Heart right ventricle (tissue), 16 donors: ENCODE measurements around the gene KMT2C. TPM values are rescaled to one million over a fixed set of nuclear protein-coding genes. Genes with fewer than 3 reads are reported as not detected.

Experiments
- ATAC-seq, 8 donors: fragments of 200-7000 bp; cut with Tn5 transposase; one replicate each; pipeline ENCODE4 v1.9.1; 2020; ENCODE audit warnings: mild to moderate bottlenecking in 8 of 8, moderate library complexity in 8 of 8, moderate number of reproducible peaks in 1 of 8
- DNase-seq, 2 donors: peaks; one replicate each; pipeline ENCODE4 v3.0.0-alpha.2; 2020
- H3K27ac ChIP-seq, 10 donors: fragments of 200-600 bp; sonication (generic) in 2 of 10; one replicate each; pipeline versions ENCODE4 v1.5.0 to v1.8.0; 2020 to 2022; ENCODE audit warnings: mild to moderate bottlenecking in 3 of 10
- H3K27me3 ChIP-seq, 7 donors: fragments of 200-600 bp; one replicate each; pipeline ENCODE4 v1.8.0; 2021 to 2022; ENCODE audit warnings: mild to moderate bottlenecking in 2 of 7
- H3K36me3 ChIP-seq, 9 donors: fragments of 200-600 bp; sonication (generic) in 1 of 9; one replicate each; pipeline versions ENCODE4 v1.5.0 to v1.8.0; 2020 to 2022; ENCODE audit warnings: mild to moderate bottlenecking in 2 of 9
- H3K4me1 ChIP-seq, 9 donors: fragments of 200-600 bp; sonication (generic) in 1 of 9; one replicate each; pipeline versions ENCODE4 v1.5.0 to v1.8.0; 2020 to 2022; ENCODE audit warnings: mild to moderate bottlenecking in 4 of 9
- H3K4me3 ChIP-seq, 10 donors: fragments of 200-600 bp; sonication (generic) in 2 of 10; one replicate each; pipeline versions ENCODE4 v1.5.0 to v1.8.0; 2020 to 2022; ENCODE audit warnings: mild to moderate bottlenecking in 7 of 10, moderate library complexity in 2 of 10
- H3K9me3 ChIP-seq, 11 donors: fragments of 200-600 bp in 10 of 11; sonication (generic) in 2 of 11; one replicate each; pipeline versions ENCODE4 v1.5.0 to v1.8.0; 2013 to 2022; ENCODE audit warnings: mild to moderate bottlenecking in 2 of 11, control low read depth in 1 of 11, moderate library complexity in 1 of 11
- WGBS, 2 donors: extraction: QIAGEN DNeasy Blood & Tissue Kit; methylation state at CpG; one replicate each; pipeline ENCODE4 v1.1.7; 2013; ENCODE audit warnings: inconsistent platforms in 1 of 2; 5-methylcytosine and 5-hydroxymethylcytosine counted together
- intact Hi-C, 10 donors: fragments of 100-400 bp; cut with DNase I; formaldehyde crosslinking; loops; one replicate each; pipeline versions ENCODE4 v1.11.1 to v1.14.2; 2022
- polyA plus RNA-seq, 2 donors: library from polyadenylated mRNA; stranded (reverse); fragments of 200-250 nt; gene quantifications; one replicate each; pipeline ENCODE4 v1.2.3, GENCODE V29; 2013
- total RNA-seq, 10 donors: library from RNA; stranded (reverse); fragmentation: NEBNext Ultra II Directional in 3 of 10; extraction: Animal tissue kit (Norgen Biotek cat#: 25700) in 3 of 10; gene quantifications; one replicate each; pipeline versions ENCODE4 v1.2.1 to v1.2.4, GENCODE V29; 2021 to 2023
- TF ChIP-seq, protein P1 (sequence below), 9 donors: fragments of 200-600 bp; sonication (generic) in 2 of 9; IDR thresholded peaks; one replicate each; pipeline versions ENCODE4 v1.5.0 to v1.8.0; 2021 to 2022; ENCODE audit warnings: antibody characterized with exemption in 9 of 9, mild to moderate bottlenecking in 5 of 9, moderate library complexity in 1 of 9
- donor health status: Arrhythmogenic right ventricular cardiomyopathy.
- donor health status: ischemic (EF 13 %, LVEDD 7.1; RV severe dilation, severe dysfunction).
- donor health status: healthy with polysubstance abuse.
- donor health status: DM: no; HTN: yes; CAD: no.
- donor health status: DM: no; HTN: no; CAD: no.
- donor health status: ischemic (EF 25% LVEDD 6.9; RV normal size, moderate dysfunction).
- donor health status: ischemic (EF 25% LVEDD 5.7; RV mildly dilated, moderate dysfunction).
- donor health status: healthy.
- donor health status: DM: yes; HTN: yes; CAD: no.
- donor health status: Ischemic cardiomyopathy.
- donor health status: ischemic (EF 35%, LVEDD 5.7; RV mildly dilated, moderate dysfunction).
- donor health status: nonischemic (EF 11% LVEDD 7.7; RV severe dilation, severe dysfunction).
- donor health status: DM: yes; HTN: yes; CAD: no.
- donor health status: PGD.
- donor health status: ischemic (EF 29% LVEDD 5.4; RV normal size, mild dysfunction).
- donor health status: nonischemic (EF 23%, LVEDD 6.1; RV moderate dilation, normal function).

The KMT2C gene
- total and polyA plus RNA-seq, 12 donors: 5.5 to 54.3 (median 46.3) TPM

DNA sequence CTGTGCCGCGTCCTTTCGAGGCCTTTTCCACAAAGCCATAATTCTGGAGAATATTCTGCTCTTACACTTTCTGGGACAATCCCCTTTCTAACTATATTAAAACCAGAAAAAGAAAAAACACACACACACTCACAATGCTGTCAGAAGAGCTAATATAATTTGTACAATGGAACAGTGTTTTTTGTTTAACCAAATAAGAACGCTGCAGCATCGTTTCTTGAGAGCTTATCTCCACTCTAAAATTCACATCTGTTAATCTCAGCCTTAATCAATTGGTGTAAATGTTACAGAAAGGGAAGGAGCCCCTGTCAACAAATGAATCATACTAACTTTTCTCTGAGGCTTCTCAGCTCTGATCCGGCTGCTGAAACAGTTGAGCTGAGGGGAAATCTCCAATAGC, 286.4 kb downstream of the KMT2C start:
- ATAC-seq: no peak
- intact Hi-C loops: loop anchor here in 1 of 10 donors (10.0 kb wide), 1 partner anchor 125 kb away; the partner anchor contains the start of gene GALNT11
- TF ChIP-seq, protein P1, sequence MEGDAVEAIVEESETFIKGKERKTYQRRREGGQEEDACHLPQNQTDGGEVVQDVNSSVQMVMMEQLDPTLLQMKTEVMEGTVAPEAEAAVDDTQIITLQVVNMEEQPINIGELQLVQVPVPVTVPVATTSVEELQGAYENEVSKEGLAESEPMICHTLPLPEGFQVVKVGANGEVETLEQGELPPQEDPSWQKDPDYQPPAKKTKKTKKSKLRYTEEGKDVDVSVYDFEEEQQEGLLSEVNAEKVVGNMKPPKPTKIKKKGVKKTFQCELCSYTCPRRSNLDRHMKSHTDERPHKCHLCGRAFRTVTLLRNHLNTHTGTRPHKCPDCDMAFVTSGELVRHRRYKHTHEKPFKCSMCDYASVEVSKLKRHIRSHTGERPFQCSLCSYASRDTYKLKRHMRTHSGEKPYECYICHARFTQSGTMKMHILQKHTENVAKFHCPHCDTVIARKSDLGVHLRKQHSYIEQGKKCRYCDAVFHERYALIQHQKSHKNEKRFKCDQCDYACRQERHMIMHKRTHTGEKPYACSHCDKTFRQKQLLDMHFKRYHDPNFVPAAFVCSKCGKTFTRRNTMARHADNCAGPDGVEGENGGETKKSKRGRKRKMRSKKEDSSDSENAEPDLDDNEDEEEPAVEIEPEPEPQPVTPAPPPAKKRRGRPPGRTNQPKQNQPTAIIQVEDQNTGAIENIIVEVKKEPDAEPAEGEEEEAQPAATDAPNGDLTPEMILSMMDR (IDR thresholded peaks at IDR 0.05): no peak
- Histone ChIP-seq H3K27ac (no peak overlapping the region), H3K27me3 (no peaks in the 10 kb centered on the region), H3K4me3 (no peak overlapping the region), H3K36me3 (peaks cover 0 to 100% (median 81%) of the 10 kb centered on the region in 9 donors), H3K4me1 (peaks cover 0 to 23% (median 14%) of the 10 kb centered on the region in 9 donors), H3K9me3 (no peaks in the 10 kb centered on the region)
- WGBS, 2 donors: 81 to 91% methylated on average over 6 of the region's 6 CpGs
- no peak for DNase-seq

DNA sequence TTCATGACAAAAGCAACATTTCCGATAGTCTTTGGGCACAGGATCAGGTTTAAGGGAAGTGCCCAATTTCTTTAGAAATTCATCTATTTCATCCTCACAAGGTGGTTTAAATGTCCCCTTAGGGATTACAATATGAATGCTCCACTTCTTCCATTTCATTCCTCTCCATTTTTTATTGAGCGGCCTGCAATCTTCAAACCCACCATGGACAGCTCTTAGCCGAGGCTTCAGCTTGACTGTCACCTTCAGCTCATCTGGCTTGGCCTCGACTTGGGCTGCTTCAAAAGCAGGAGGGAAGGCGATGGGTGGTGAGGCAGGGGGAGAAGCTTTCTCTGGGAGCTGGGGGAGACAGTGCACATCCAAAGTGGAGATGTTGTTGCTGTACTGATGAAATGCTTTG, 287.1 kb downstream of the KMT2C start:
- Histone ChIP-seq H3K4me1 (peaks cover 0 to 27% (median 14%) of the 10 kb centered on the region in 9 donors), H3K27ac (no peak overlapping the region), H3K9me3 (no peaks in the 10 kb centered on the region), H3K27me3 (no peaks in the 10 kb centered on the region), H3K36me3 (peaks cover 0 to 100% (median 81%) of the 10 kb centered on the region in 9 donors), H3K4me3 (no peak overlapping the region)
- DNase-seq (no peak), ATAC-seq (no peak)
- 82 to 85% methylated on average over 5 of the region's 5 CpGs for WGBS, 2 donors
- intact Hi-C loops: loop anchor here in 1 of 10 donors (10.0 kb wide), 1 partner anchor 124 kb away; the partner anchor contains the start of gene GALNT11
- TF ChIP-seq, protein P1 (IDR thresholded peaks at IDR 0.05): no peak

DNA sequence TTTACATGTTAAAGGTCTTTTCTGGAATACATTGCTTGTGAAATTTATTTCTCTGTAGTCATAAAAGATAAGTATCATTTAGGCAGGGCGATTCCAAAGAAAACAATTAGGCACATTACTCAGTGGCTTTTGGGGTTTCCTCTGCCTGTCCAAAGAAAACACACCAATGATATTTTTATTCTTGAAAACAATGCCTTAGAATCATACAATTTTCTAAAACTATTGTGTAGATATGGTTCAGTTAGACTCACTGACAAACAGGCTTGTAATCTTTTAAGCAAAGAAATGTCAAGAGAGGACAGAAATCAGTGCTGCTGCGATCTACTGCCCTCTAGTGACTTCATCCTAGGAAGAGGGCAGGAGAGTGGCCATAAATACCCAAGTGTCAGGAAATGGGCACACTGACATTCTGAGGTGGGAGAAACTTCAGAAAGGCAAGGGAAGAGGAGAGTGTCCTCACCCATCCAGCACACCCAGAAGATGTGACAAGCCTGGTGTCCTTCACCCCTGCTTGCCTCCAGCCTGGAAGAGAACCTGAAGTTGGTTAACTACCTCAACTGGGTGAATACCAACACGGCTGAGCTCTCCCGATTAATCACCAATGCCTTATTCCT, 289.8 kb downstream of the KMT2C start:
- Histone ChIP-seq H3K4me1 (peaks cover 0 to 37% (median 14%) of the 10 kb centered on the region in 9 donors), H3K27ac (peak overlapping the region in 2 of 10 donors; percentile 15 to 27), H3K36me3 (peaks cover 0 to 100% (median 63%) of the 10 kb centered on the region in 9 donors), H3K27me3 (no peaks in the 10 kb centered on the region), H3K9me3 (no peaks in the 10 kb centered on the region), H3K4me3 (no peak overlapping the region)
- TF ChIP-seq, protein P1 (IDR thresholded peaks at IDR 0.05): peak in 8 of 9 donors; percentile 44 to 76 (median 64)
- intact Hi-C loops: loop anchor here in 1 of 10 donors (10.0 kb wide), 1 partner anchor 121 kb away; the partner anchor contains the start of gene GALNT11
- 69 to 71% methylated on average over 4 of the region's 4 CpGs for WGBS, 2 donors
- peak; percentile 50 to 80 (median 64) for ATAC-seq
- no peak for DNase-seq

DNA sequence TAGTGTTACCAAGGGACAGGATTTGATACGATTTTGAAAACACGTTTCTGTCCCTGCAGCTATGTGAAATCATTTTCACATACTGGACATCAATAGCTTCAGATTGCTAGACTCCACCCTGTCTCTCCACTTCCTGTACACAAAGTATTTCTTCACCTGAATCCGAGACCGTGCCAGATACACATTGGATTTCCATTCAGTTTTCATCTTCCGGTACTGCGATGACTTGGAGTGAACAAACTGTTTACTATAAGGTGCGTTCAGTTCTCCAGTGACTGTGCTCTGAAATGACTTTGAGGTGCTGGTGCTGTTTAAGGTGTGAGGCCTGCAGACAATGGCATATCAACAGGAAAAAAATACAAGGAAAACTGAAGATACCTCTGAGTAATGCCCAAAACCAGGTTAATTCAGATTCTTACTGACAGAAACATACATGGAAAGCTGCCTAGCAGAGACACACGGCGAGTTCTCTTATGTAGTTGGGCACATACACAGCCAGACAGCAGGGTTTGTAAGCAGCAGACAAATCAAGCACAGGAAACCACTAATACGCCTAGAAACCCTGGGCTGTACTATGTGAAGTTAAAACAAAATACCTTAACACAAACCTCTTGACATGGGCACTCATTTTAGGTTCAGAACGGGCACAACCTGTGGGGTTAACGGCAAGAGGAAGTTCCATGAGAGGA, 291.1 kb downstream of the KMT2C start:
- 72 to 80% methylated on average over 12 of the region's 12 CpGs for WGBS, 2 donors
- intact Hi-C loops: loop anchor here in 1 of 10 donors (10.0 kb wide), 1 partner anchor 120 kb away; the partner anchor contains the start of gene GALNT11
- ATAC-seq: peak in 1 of 8 donors; percentile 48

More for the DNA sequence above, 291.1 kb downstream of the KMT2C start:
- Histone ChIP-seq H3K9me3 (no peaks in the 10 kb centered on the region), H3K27ac (peak overlapping the region in 3 of 10 donors; percentile 12 to 21 (median 19)), H3K36me3 (peaks cover 0 to 100% (median 51%) of the 10 kb centered on the region in 9 donors), H3K27me3 (no peaks in the 10 kb centered on the region), H3K4me3 (no peak overlapping the region), H3K4me1 (peaks cover 0 to 37% (median 14%) of the 10 kb centered on the region in 9 donors)
- no peak for DNase-seq
- TF ChIP-seq, protein P1 (IDR thresholded peaks at IDR 0.05): no peak
